Body of pancreas (tissue), 4 donors: Measurements from ENCODE around the gene DUSP11.

Experiments used
- POLR2A ChIP-seq, 3 donors: fragments of 450-650 bp; IDR thresholded peaks; one replicate each; pipeline ENCODE4 v1.6.1; 2016; ENCODE audit warnings: antibody characterized with exemption in 3 of 3, mild to moderate bottlenecking in 2 of 3
- TF ChIP-seq, protein P1 (sequence below), 7 experiments: fragments of 450-650 bp in 4 of 7; fragments of 200-600 bp in 3 of 7; sonication (generic) in 3 of 7; IDR thresholded peaks; one replicate each; pipeline ENCODE4 v1.5.1; 2016 to 2019; ENCODE audit warnings: antibody characterized with exemption in 7 of 7

GRCh38 chr2:73736378-73736777 is 43.5 kb downstream of the DUSP11 start:
- no peak for TF ChIP-seq POLR2A (IDR thresholded peaks at IDR 0.05)
- TF ChIP-seq, protein P1, sequence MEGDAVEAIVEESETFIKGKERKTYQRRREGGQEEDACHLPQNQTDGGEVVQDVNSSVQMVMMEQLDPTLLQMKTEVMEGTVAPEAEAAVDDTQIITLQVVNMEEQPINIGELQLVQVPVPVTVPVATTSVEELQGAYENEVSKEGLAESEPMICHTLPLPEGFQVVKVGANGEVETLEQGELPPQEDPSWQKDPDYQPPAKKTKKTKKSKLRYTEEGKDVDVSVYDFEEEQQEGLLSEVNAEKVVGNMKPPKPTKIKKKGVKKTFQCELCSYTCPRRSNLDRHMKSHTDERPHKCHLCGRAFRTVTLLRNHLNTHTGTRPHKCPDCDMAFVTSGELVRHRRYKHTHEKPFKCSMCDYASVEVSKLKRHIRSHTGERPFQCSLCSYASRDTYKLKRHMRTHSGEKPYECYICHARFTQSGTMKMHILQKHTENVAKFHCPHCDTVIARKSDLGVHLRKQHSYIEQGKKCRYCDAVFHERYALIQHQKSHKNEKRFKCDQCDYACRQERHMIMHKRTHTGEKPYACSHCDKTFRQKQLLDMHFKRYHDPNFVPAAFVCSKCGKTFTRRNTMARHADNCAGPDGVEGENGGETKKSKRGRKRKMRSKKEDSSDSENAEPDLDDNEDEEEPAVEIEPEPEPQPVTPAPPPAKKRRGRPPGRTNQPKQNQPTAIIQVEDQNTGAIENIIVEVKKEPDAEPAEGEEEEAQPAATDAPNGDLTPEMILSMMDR (IDR thresholded peaks at IDR 0.05): no peak
